ENCODE data around the gene BRINP3. TPM values are rescaled to one million over a fixed set of nuclear protein-coding genes. Genes with fewer than 3 reads are reported as not detected.
"Not testable (repeated sequence)": the region's sequence is repeated elsewhere in the genome, so short reads cannot be mapped to it uniquely, and the experiment has no call there.

The BRINP3 gene
- total and polyA plus RNA-seq, 12 donors, result 0.08 to 1.7 (median 0.30) TPM; not detected in 5

DNA sequence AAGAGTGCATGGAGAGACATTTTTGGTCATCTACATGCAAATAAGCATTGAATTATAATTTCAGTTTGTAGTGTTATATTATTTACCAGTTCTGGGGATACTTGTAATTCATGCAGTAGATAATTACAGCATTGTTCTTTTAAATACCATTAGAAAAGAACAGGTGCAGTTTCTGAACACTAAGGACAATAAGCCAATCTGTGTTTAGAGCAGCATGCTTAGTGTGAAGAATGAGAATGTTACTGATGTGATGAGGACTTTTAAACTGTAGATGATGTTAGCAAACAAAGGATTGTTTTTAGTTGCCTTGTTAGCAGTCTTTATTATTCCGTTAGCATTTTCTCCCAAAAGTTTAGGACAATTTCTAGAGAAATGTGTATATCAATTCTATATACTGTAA, 348.3 kb downstream of the BRINP3 start:
- TF ChIP-seq, protein P1, sequence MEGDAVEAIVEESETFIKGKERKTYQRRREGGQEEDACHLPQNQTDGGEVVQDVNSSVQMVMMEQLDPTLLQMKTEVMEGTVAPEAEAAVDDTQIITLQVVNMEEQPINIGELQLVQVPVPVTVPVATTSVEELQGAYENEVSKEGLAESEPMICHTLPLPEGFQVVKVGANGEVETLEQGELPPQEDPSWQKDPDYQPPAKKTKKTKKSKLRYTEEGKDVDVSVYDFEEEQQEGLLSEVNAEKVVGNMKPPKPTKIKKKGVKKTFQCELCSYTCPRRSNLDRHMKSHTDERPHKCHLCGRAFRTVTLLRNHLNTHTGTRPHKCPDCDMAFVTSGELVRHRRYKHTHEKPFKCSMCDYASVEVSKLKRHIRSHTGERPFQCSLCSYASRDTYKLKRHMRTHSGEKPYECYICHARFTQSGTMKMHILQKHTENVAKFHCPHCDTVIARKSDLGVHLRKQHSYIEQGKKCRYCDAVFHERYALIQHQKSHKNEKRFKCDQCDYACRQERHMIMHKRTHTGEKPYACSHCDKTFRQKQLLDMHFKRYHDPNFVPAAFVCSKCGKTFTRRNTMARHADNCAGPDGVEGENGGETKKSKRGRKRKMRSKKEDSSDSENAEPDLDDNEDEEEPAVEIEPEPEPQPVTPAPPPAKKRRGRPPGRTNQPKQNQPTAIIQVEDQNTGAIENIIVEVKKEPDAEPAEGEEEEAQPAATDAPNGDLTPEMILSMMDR (IDR thresholded peaks at IDR 0.05), result no peak
- Histone ChIP-seq H3K27me3 (no peaks in the 10 kb centered on the region), H3K9me3 (no peaks in the 10 kb centered on the region), H3K36me3 (no peaks in the 10 kb centered on the region), H3K4me1 (no peaks in the 10 kb centered on the region), H3K4me3 (no peak overlapping the region), H3K27ac (no peak overlapping the region)
- DNase-seq (no peak), ATAC-seq (no peak)
- WGBS, 2 donors, result 71 to 79% methylated on average over 1 of the region's 1 CpG
- intact Hi-C loops (cut with DNase I), result no loop called here

GRCh38 chr1:190126728-190127127, 350.9 kb downstream of the BRINP3 start:
- Histone ChIP-seq H3K27ac (no peak overlapping the region), H3K9me3 (no peaks in the 10 kb centered on the region), H3K27me3 (no peaks in the 10 kb centered on the region), H3K4me1 (no peaks in the 10 kb centered on the region), H3K36me3 (no peaks in the 10 kb centered on the region), H3K4me3 (no peak overlapping the region)
- DNase-seq (no peak), ATAC-seq (no peak)
- WGBS, 2 donors, result 80 to 84% methylated on average over 2 of the region's 2 CpGs
- TF ChIP-seq, protein P1 (IDR thresholded peaks at IDR 0.05), result no peak
- intact Hi-C loops (cut with DNase I), result no loop called here

DNA sequence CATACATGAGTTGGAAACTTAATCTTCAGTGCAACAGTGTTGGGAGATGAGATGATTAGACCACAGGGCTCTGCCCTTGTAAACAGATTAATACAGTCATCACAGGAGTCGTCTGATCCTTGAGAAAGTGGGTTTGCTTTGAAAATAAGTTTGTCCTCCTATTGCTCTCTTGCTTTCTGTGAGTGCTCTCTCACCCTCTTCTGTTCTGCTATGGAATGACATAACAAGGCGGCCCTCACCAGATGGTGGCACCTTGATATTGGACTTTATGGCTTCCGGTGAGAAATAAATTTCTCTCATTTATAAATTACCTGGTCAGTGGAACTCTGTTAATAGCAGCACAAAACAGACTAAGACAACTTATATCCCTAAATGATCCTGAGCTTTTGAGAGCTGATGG, 353.6 kb downstream of the BRINP3 start:
- TF ChIP-seq, protein P1 (IDR thresholded peaks at IDR 0.05), result no peak
- H3K36me3 ChIP-seq, result no peaks in the 10 kb centered on the region
- DNase-seq (no peak), ATAC-seq (no peak)
- intact Hi-C loops (cut with DNase I), result no loop called here
- no peaks in the 10 kb centered on the region for H3K27me3 ChIP-seq
- H3K4me1 ChIP-seq, result no peaks in the 10 kb centered on the region
- H3K9me3 ChIP-seq, result no peaks in the 10 kb centered on the region
- no peak overlapping the region for H3K27ac ChIP-seq
- WGBS, 2 donors, result 62 to 72% methylated on average over 3 of the region's 3 CpGs
- no peak overlapping the region for H3K4me3 ChIP-seq

DNA sequence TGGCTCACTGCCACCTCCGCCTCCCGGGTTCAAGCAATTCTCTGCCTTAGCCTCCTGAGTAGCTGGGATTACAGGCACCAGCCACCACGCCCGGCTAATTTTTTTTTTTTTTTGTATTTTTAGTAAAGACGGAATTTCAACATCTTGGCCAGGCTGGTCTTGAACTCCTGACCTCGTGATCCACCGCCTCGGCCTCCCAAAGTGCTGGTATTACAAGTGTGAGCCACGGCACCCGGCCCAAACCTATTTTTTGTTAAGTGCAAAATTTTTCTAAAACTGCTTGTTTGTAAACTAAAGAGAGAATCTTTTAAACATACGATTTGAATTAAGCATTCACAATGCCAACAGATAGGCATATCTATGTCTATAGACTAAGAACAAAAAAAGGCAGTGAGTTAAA, 357.1 kb downstream of the BRINP3 start:
- H3K9me3 ChIP-seq; H3K4me3 ChIP-seq; H3K27ac ChIP-seq; intact Hi-C loops (cut with DNase I); DNase-seq; H3K4me1 ChIP-seq; ATAC-seq; H3K27me3 ChIP-seq; H3K36me3 ChIP-seq: not testable (repeated sequence)
- 87 to 91% methylated on average over 11 of the region's 11 CpGs for WGBS, 2 donors

- 53 to 71% methylated on average over 2 of the region's 2 CpGs for WGBS, 2 donors
- no peak for DNase-seq
Observed at GRCh38 chr1:190119683-190120082, 358.0 kb downstream of the BRINP3 start.

More at GRCh38 chr1:190119683-190120082, 358.0 kb downstream of the BRINP3 start:
- Histone ChIP-seq H3K4me1 (no peaks in the 10 kb centered on the region), H3K9me3 (no peaks in the 10 kb centered on the region), H3K36me3 (no peaks in the 10 kb centered on the region), H3K4me3 (no peak overlapping the region), H3K27me3 (no peaks in the 10 kb centered on the region), H3K27ac (no peak overlapping the region)
- ATAC-seq, result no peak
- TF ChIP-seq, protein P1 (IDR thresholded peaks at IDR 0.05), result no peak
- intact Hi-C loops (cut with DNase I), result no loop called here
